Measurements from ENCODE around the gene FBXO34.

DNA sequence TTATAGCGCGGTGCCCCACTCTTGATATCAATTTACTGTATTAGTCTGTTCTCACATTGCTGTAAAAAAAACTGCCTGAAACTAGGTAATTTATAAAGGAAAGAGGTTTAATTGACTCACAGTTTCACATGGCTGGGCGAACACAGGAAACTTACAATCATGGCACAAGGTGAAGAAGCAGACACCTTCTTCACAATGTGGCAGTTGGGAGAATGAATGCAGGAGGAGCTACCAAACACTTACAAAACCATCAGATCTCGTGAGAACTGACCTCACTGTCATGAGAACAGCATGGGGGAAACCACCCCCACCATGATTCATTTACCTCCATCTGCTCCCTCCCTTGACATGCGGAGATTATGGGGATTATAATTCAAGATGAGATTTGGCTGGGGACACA is 42.3 kb downstream of the FBXO34 start:
- TF ChIP-seq, protein P1, sequence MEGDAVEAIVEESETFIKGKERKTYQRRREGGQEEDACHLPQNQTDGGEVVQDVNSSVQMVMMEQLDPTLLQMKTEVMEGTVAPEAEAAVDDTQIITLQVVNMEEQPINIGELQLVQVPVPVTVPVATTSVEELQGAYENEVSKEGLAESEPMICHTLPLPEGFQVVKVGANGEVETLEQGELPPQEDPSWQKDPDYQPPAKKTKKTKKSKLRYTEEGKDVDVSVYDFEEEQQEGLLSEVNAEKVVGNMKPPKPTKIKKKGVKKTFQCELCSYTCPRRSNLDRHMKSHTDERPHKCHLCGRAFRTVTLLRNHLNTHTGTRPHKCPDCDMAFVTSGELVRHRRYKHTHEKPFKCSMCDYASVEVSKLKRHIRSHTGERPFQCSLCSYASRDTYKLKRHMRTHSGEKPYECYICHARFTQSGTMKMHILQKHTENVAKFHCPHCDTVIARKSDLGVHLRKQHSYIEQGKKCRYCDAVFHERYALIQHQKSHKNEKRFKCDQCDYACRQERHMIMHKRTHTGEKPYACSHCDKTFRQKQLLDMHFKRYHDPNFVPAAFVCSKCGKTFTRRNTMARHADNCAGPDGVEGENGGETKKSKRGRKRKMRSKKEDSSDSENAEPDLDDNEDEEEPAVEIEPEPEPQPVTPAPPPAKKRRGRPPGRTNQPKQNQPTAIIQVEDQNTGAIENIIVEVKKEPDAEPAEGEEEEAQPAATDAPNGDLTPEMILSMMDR (IDR thresholded peaks at IDR 0.05) = no peak
- TF ChIP-seq ETV6 (CRISPR knock-in tag; IDR thresholded peaks at IDR 0.05) (no peak), OVOL2 (CRISPR knock-in tag; IDR thresholded peaks at IDR 0.05; ENCODE audit: borderline replicate concordance) (no peak), HMGXB4 (CRISPR knock-in tag; IDR thresholded peaks at IDR 0.05) (no peak), ATF1 (CRISPR knock-in tag; IDR thresholded peaks at IDR 0.05) (no peak), ZNF423 (CRISPR knock-in tag; IDR thresholded peaks at IDR 0.05) (no peak)
